Tibial nerve (tissue), 4 donors: Measurements from ENCODE around the gene ADAM33. TPM values are rescaled to one million over a fixed set of nuclear protein-coding genes. Genes with fewer than 3 reads are reported as not detected.

Experiments used
- DNase-seq, 2 donors: peaks; one replicate each; pipeline ENCODE4 v3.0.0-alpha.2; 2019; ENCODE audit warnings: low spot score in 2 of 2
- H3K27ac ChIP-seq, 4 donors: fragments of 200-600 bp; sonication (generic) in 3 of 4; one replicate each; pipeline ENCODE4 v1.5.1; 2017 to 2019; ENCODE audit warnings: mild to moderate bottlenecking in 1 of 4
- H3K27me3 ChIP-seq, 2 donors: fragments of 200-600 bp; sonication (generic) in 1 of 2; one replicate each; pipeline versions ENCODE4 v1.5.1 to v1.6.0; 2017 to 2019
- H3K36me3 ChIP-seq, 3 donors: fragments of 200-600 bp; sonication (generic); one replicate each; pipeline ENCODE4 v1.5.1; 2018 to 2019
- H3K4me1 ChIP-seq, 4 donors: fragments of 200-600 bp; sonication (generic) in 3 of 4; one replicate each; pipeline ENCODE4 v1.5.1; 2017 to 2019
- H3K4me3 ChIP-seq, 4 donors: fragments of 200-600 bp; sonication (generic) in 3 of 4; one replicate each; pipeline ENCODE4 v1.5.1; 2017 to 2019; ENCODE audit warnings: mild to moderate bottlenecking in 1 of 4, moderate library complexity in 1 of 4
- H3K9me3 ChIP-seq, 4 donors: fragments of 200-600 bp; sonication (generic) in 3 of 4; one replicate each; pipeline ENCODE4 v1.5.1; 2017 to 2019
- CTCF ChIP-seq, 5 experiments: fragments of 200-600 bp in 3 of 5; fragments of 450-650 bp in 2 of 5; sonication (generic) in 3 of 5; IDR thresholded peaks; one replicate each; pipeline ENCODE4 v1.5.1; 2016 to 2019; ENCODE audit warnings: antibody characterized with exemption in 5 of 5, mild to moderate bottlenecking in 3 of 5, moderate library complexity in 2 of 5
- EP300 ChIP-seq, 2 donors: sonication (generic); formaldehyde crosslinking; IDR thresholded peaks; one replicate each; pipeline ENCODE4 v1.6.1; 2017; ENCODE audit warnings: antibody characterized with exemption in 2 of 2, mild to moderate bottlenecking in 1 of 2
- POLR2A ChIP-seq, 2 donors: fragments of 450-650 bp; IDR thresholded peaks; one replicate each; pipeline ENCODE4 v1.6.1; 2017; ENCODE audit warnings: antibody characterized with exemption in 2 of 2, mild to moderate bottlenecking in 2 of 2, moderate library complexity in 2 of 2
- WGBS, 2 donors: methylation state at CpG; one replicate each; pipeline ENCODE4 v1.1.5; 2018; 5-methylcytosine and 5-hydroxymethylcytosine counted together
- total RNA-seq, 4 donors: library from RNA; depleted of rRNA; stranded (reverse); fragments of >200 nt; gene quantifications; one replicate each; pipeline ENCODE4 v1.1.0, GENCODE V29; 2016

Gene ADAM33
- total RNA-seq, 4 donors from 2014 or later, result 162 to 385 (median 274) TPM

- no peaks in the 10 kb centered on the region for H3K4me1 ChIP-seq
Observed at GRCh38 chr20:3653921-3654320, 27.9 kb downstream of the ADAM33 start.

GRCh38 chr20:3652676-3653596 is 28.9 kb downstream of the ADAM33 start:
- TF ChIP-seq EP300 (IDR thresholded peaks at IDR 0.05) (no peak), CTCF (IDR thresholded peaks at IDR 0.05) (no peak), POLR2A (IDR thresholded peaks at IDR 0.05) (no peak)
- Histone ChIP-seq H3K4me1 (no peaks in the 10 kb centered on the region), H3K9me3 (peaks cover 0 to 21% (median 0%) of the 10 kb centered on the region in 4 donors), H3K4me3 (no peak overlapping the region), H3K36me3 (peaks cover 0 to 39% (median 0%) of the 10 kb centered on the region in 3 donors), H3K27me3 (no peaks in the 10 kb centered on the region), H3K27ac (no peak overlapping the region)
- DNase-seq, result no peak
- WGBS, 2 donors, result 74 to 83% methylated on average over 10 of the region's 10 CpGs

More at GRCh38 chr20:3653921-3654320, 27.9 kb downstream of the ADAM33 start:
- no peak overlapping the region for H3K27ac ChIP-seq
- H3K36me3 ChIP-seq, result peaks cover 0 to 30% (median 0%) of the 10 kb centered on the region in 3 donors
- H3K9me3 ChIP-seq, result peaks cover 0 to 21% (median 0%) of the 10 kb centered on the region in 4 donors
- H3K4me3 ChIP-seq, result no peak overlapping the region
- H3K27me3 ChIP-seq, result peaks cover 0 to 4% of the 10 kb centered on the region in 2 donors
- no peak for DNase-seq
- WGBS, 2 donors, result 63 to 70% methylated on average over 2 of the region's 2 CpGs
- TF ChIP-seq CTCF (IDR thresholded peaks at IDR 0.05), result no peak
- TF ChIP-seq EP300 (IDR thresholded peaks at IDR 0.05), result no peak
- no peak for TF ChIP-seq POLR2A (IDR thresholded peaks at IDR 0.05)

- H3K27me3 ChIP-seq, result no peaks in the 10 kb centered on the region
- peaks cover 0 to 21% (median 0%) of the 10 kb centered on the region in 4 donors for H3K9me3 ChIP-seq
- no peaks in the 10 kb centered on the region for H3K4me1 ChIP-seq
- no peak overlapping the region for H3K4me3 ChIP-seq
- TF ChIP-seq EP300 (IDR thresholded peaks at IDR 0.05), result no peak
- no peak for TF ChIP-seq POLR2A (IDR thresholded peaks at IDR 0.05)
- no peak for TF ChIP-seq CTCF (IDR thresholded peaks at IDR 0.05)
- WGBS, 2 donors, result 90 to 93% methylated on average over 9 of the region's 9 CpGs
- no peak overlapping the region for H3K27ac ChIP-seq
- H3K36me3 ChIP-seq, result peaks cover 0 to 47% (median 0%) of the 10 kb centered on the region in 3 donors
- DNase-seq, result no peak
Observed at GRCh38 chr20:3652221-3652620, 29.6 kb downstream of the ADAM33 start.

GRCh38 chr20:3651204-3651962 is 30.4 kb downstream of the ADAM33 start:
- 79 to 80% methylated on average over 9 of the region's 9 CpGs for WGBS, 2 donors
- H3K9me3 ChIP-seq, result peaks cover 0 to 21% (median 0%) of the 10 kb centered on the region in 4 donors
- H3K36me3 ChIP-seq, result peaks cover 0 to 55% (median 0%) of the 10 kb centered on the region in 3 donors
- H3K4me3 ChIP-seq, result no peak overlapping the region
- H3K27me3 ChIP-seq, result no peaks in the 10 kb centered on the region
- no peaks in the 10 kb centered on the region for H3K4me1 ChIP-seq
- TF ChIP-seq CTCF (IDR thresholded peaks at IDR 0.05), result no peak
- TF ChIP-seq POLR2A (IDR thresholded peaks at IDR 0.05), result no peak
- TF ChIP-seq EP300 (IDR thresholded peaks at IDR 0.05), result no peak
- DNase-seq, result no peak
- no peak overlapping the region for H3K27ac ChIP-seq
